Esophagus mucosa (tissue), 1 donor: ENCODE results near the gene C1GALT1C1. TPM values are rescaled to one million over a fixed set of nuclear protein-coding genes. Genes with fewer than 3 reads are reported as not detected.
"Not testable (repeated sequence)": the region's sequence is repeated elsewhere in the genome, so short reads cannot be mapped to it uniquely, and the experiment has no call there.

Experiments used
- ATAC-seq: fragments of 200-7000 bp; cut with Tn5 transposase; one replicate; pipeline ENCODE4 v1.9.1; 2020
- total RNA-seq: library from RNA; stranded (reverse); gene quantifications from one replicate; pipeline ENCODE4 v1.2.4, GENCODE V29; 2023
- donor health status: DM: yes; HTN: yes; CAD: no.

Gene C1GALT1C1
- 8.8 TPM for total RNA-seq

DNA sequence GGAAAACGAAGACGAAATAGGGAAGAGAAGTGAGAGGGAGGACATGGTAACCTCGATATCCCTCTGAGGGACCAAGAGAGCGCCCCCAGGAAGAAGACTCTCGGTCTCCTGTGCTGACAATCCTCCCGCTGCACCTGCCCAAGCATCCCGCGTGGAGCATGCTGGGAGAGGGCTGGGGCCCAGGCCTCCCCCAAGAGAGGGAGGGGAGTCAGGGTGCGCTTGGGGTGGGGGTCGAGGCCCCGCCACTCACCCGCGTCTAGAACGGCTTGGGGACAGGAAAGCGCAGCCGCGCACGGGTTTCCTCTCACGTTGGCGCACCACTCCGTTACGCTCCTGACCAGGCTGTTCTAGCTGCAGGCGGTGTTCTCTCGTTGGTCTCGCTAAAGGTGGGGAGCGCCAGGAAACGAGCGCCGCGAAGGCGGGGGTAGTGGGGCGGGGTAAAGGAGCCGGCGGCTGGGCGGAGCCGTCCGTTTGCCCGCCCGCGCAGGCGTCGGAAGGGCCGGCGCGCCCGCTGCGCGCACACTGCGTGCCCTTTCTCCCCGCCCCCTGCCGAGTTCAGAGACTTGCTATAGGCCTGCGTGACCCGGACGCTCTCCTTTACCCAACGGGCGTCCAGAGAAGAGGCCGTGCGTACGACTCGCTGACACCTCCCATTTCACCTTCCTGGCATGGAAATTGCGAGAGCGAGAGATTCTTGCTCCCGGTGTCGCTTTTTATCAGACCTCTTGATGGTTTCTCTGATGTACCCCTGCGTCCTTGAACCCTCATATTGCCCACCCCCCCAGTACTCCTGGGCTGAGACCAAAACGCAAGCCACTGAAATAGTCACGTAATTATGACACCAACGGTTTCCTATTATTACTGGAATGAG lies at the start of gene C1GALT1C1:
Gene C1GALT1C1, minus strand, starts transcription at position 388 of the 871 bp plus-strand sequence. CDS start 2,888 bp downstream, outside the sequence.
- peak; percentile 99 for ATAC-seq

DNA sequence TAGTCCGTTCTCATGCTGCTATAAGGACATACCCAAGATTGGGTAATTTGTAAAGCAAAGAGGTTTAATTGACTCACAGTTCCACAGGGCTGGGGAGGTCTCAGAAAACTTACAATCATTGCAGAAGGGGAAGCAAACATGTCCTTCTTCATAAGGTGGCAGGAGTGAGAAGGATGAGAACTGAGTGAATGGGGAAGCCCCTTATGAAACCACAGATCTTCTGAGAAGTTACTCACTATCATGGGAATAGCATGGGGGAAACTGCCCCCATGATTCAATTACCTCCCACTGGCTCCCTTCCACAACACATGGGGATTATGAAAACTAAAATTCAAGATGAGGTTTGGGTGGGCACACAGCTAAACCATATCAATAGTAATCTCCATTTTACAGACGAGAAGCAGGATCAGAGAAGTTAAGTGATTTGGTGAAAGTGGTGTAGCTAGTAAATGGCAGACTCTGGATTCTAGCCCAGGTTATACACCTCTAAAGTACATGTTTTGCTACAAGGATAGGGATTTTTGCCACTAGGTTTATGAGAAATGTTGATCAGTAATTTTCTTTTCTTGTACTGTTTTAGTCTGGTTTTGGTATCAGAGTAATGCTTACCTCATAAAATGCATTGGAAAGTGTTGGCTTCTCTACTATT lies 47.3 kb upstream of the C1GALT1C1 start:
- no peak for ATAC-seq

DNA sequence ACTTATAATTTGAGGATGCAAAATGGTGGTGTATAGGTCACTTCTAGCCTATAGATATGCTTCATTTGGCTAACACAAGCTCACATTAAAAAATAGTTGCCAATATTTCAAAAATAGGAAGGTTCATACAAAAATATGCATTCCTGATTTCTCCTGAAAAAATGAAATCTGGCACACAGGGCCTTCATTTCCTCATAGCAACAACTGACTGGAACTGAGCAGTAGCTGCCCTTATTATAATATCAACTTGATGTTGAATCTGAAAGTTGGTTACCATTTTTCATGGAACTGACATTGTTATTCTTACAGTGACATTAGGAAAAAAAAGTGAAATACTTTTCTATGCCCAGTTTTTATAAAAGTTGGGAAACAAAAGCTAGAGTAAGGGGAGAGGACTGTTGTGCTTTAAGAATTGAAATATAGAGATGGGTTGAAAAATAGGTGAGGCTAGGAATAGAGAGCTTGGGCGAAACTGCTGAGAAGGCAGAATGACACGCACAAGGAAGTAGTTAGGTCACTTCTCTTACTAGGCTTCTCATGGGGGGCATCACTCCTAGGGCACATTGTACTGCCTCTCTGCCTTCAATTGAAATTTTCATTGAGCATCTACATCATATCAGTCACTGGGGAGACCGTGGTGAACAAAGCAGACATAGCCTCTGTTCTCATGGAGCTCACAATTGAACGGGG lies 43.1 kb upstream of the C1GALT1C1 start:
- ATAC-seq: peak; percentile 28

DNA sequence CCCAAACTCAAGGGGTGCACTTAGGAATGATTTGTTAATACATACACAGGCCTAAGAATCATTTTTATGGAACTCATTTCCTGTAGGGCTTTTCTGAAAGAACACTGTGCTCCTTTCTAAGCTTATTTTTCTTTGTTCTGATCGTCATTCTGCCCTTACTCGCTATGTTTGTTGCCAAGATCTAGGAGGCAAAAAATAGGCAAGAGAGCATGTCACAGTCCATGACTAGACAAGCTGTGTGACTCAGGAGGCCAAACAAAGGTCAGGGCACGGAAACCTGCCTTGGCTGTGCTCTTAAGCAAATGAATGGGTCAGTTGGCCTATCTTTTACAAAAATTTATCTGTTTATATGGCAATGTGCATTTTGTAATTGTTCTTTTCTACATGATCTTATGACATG lies 42.5 kb upstream of the C1GALT1C1 start:
- ATAC-seq: peak; percentile 91

DNA sequence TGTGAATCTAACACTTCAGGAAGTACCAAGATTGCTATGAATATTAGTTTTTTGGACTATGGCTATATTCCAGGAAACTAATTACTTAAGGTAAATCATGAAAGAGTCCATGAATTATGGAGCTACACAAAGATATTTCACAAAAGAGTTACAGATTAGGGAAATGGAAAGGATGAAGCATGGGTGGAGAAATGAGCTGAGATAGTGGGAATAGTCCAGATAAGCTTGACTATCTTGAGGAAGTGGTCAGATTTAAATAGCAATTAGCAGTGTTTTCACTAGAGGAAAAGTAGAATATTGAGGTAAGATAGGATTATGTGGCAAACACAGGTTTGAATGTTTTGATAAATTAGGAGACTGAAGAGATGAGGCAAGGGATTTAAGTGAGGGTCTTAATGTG lies 42.1 kb upstream of the C1GALT1C1 start:
- no peak for ATAC-seq

DNA sequence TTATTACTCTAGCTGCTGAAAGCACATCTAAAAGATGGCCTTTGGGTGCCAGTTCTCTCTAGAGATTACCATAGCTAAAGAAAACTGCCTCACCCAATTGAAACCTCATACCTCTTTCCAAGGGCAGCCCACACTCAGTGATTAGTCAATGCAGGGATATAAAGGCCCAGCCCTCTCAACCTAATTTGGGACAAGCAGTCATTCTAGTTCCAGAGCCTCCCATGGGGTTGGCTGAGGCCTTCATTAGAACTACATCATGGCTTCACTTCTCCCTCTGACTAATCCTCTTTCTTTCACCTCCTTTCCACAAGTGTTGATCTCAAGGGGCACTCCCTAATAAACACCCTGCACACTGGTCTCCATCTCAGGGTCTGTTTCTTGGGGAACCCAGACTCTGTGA lies 38.5 kb upstream of the C1GALT1C1 start:
- ATAC-seq: peak; percentile 69

DNA sequence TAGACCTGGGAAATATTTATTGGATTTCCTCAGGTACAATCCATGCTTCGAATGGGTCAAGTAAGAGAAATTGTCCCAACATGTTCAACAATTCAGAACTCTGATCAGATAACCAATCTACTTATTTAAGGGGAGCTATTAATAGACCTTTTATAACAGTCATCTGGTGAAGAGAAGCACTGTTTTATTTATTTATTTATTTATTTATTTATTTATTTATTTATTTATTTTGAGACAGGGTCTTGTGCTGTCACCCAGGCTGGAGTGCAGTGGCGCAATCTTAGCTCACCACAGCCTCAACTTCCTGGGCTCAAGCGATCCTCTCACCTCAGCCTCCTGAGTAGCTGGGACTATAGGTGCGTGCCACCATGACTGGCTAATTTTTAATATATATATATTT lies 34.7 kb upstream of the C1GALT1C1 start:
- not testable (repeated sequence) for ATAC-seq

DNA sequence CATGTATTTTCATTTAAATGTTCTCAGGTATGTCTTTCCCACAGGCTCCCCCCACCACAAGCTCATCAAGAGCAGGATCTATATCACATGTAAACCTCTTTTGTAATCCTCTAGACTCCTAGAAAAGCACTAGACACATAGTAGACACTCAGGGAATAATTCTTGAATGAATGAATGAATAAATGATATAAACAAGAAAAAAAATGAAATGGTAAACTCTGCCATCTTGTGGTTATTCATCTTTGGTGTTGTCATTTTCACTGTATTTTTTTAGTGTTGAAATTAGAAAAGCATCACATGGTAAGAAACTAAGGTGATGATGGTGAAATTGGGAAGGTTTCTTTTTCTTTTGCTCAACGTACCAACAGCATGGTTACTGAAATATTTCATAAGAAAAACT lies 34.2 kb upstream of the C1GALT1C1 start:
- no peak for ATAC-seq

DNA sequence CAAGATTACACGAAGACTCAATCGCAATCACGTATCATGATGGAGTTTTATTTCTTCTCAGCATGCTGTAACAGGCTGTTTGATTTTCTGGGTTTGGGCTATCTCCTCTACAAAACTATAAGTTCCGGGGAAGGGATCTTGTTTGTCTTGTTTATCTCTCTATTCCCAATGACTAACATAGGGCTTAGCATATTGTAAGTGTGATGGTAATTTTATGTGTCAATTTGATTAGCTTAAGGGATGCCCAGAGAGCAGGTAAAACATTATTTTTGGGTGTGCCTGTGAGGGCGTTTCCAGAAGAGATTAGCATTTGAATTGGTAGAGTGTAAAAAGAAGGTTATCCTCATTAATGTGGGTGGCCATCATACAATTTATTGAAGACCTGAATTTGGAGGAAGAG lies 32.8 kb upstream of the C1GALT1C1 start:
- peak; percentile 64 for ATAC-seq

DNA sequence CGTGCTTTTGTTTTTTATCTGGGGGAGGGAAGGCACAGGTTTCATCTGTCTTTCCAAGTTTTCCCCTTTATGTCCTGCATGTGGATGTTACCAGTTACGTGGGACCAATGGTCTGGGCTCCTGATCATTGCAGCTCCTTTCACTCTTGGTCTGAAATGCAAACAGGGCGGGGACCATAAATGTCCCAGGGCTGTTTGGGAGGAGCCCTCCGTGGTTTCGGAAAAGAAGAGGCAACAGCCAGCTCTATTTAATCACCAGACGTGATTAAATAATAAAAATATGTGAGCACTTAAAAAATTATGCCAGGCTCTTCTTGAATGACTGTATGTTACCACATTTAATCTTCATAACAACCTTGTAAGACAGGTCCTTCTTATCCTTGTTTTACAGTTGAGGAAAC lies 30.8 kb upstream of the C1GALT1C1 start:
- peak; percentile 82 for ATAC-seq

DNA sequence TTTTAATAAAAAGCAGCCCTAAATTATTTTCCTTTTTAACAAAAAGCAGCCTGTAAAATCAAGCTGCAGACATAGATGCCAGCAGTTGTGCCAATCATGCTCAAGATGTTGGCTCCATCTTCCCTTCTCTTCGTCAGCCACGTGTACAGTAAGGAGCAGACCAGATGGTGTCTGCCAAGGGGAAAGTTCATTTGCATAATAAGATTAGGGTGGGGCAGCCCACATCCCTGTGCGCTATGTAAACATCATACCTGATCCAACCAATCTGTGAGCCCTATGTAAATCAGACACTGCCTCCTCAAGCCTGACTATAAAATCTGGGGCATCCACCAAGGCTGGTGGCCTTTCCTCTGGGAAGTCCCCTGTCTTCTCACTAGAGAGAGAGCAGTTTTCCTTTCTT lies 23.1 kb upstream of the C1GALT1C1 start:
- ATAC-seq: peak; percentile 71

DNA sequence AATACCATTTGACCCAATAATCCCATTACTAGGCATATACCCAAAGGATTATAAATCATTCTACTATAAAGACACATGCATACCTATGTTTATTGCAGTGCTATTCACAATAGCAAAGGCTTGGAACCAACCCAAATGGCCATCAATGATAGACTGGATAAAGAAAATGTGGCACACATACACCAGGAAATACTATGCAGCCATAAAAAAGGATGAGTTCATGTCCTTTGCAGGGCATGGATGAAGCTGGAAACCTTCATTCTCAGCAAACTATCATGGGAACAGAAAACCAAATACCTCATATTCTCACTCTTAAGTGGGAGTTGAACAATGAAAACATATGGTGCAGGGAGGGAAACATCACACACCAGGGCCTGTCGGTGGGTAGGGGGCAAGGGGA lies 22.4 kb upstream of the C1GALT1C1 start:
- not testable (repeated sequence) for ATAC-seq

DNA sequence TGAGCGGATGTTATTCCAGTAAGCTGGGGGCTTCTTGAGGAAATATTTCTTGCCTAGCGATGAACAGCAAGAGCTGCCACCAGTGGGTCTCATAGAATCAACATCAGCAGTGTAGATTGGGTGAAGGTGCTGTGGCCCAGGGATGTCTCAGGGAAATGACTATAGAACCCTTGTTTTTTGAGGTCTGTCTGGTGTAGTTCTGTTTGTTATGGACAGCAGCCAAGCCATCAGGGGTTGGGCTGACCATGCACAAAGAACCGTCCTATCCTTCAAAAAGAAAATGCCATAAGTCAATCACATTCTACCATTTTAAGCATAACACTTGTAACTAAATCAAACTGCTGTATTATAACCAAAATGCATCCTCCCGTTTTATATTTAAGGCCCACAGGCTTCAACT lies 17.3 kb upstream of the C1GALT1C1 start:
- no peak for ATAC-seq

DNA sequence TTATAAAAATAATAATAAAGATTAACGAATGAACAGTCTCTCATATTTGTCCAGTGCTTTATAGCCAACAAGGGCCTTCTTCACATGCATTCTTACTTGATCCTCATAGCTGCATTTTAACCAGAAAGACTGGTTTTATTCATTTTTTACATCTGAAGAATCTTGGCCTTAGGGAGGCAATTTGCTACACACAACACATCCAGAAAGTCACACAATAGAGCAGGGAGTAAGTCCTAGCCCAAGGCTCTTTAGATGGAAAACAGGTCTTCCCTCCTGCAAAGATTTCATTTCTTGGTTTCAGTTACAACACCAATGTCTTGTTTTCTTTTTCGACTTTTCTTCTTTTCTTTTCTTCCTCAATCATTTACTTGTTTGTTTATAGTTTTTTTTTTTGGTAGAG lies 13.0 kb upstream of the C1GALT1C1 start:
- no peak for ATAC-seq

DNA sequence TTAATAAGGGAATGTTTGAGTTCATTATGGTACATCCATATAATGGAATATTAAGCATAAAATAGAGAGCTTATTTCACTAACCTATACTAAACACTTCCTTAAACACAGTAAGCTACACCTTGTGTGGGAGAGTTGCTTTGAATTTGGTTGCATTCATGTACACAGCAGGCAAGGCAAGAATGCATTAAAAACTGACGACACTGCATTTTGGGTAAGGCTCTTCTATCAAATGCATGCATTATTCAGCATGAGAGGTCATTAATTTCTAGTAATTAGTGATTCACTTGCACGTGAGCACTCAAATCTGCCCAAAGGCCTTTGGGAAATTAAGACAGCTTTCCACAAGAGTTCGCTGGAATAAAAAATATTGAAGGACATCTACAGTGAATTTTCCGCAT lies 8.8 kb upstream of the C1GALT1C1 start:
- ATAC-seq: no peak

DNA sequence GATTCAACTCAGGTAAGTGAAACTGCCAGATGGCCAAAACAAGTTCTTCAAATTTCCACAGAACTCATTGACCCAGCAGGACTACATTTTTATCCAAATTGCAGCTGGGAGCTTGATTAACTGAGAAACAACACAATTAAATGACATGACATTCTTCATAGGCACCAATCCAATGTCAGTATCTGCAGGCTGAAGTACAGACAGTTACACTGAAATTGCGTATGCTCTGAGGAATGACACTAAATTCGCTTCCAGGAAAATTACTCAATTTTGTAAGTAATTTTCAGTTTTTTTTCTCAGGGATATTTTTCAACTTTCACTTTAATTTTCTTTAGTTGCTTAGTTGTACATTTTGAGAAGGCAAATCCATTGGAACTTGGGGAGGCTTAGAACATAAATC lies 4.5 kb downstream of the C1GALT1C1 start:
- no peak for ATAC-seq

DNA sequence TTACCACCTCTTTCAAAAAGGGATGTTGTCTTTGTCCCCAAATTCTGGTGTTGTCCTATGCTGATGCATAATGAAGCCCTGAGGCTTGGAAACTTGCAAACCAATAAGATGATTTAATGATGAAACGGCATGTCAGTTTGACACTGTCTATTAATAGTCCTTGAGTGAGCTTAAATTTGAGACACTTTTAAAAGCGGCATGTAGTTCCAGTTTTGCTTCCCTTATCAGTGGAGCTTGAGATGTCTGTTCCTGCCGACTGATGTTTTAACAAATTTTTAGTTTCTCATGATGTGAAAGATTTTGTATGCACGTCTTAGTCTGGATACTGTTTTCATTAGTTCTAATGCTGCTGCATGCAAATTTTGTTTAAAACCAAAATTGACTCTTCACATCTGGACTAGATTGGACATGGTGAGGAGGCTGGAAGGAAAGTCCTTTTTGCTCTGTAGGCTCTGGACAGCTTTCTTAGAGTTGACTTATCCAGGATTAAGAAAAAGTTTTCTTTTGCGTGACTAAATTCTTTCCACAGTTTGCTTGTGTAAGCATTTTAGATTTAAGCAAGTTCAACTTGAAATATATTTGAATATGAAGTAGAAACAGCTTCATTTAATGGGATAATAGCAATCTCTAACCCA lies 11.7 kb downstream of the C1GALT1C1 start:
- no peak for ATAC-seq

DNA sequence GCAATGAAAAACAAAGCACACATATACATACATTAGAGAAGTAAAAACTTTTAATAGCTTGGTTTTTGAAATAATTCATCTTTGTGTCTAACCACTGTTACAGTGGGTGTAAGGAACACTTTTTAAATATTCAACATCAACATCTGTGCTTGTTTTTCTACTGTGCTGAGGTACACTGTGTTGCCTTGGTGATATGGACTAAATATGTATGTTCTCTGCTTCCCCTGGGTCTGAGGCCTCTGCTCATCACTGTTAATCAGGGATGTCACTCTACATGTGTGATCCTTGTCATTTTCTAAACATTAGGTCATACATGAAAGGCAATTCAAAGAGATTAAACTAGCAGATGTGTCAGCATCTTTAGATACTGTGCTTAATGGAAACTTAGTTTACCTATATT lies 15.0 kb downstream of the C1GALT1C1 start:
- ATAC-seq: no peak

DNA sequence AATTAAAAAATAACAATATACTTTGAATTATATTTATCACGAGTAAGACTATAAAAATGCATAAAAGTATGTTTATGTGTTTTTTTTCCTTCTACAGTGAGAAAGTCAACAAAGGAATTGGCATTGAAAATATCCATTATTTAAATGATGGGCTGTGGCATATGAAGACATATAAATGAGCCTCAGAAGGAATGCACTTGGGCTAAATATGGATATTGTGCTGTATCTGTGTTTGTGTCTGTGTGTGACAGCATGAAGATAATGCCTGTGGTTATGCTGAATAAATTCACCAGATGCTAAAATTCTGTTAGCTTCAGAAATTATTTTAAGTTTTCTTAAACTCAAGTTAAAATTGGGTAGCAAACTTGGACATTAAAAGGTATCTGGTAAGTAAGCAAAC lies 17.8 kb downstream of the C1GALT1C1 start:
- ATAC-seq: no peak

DNA sequence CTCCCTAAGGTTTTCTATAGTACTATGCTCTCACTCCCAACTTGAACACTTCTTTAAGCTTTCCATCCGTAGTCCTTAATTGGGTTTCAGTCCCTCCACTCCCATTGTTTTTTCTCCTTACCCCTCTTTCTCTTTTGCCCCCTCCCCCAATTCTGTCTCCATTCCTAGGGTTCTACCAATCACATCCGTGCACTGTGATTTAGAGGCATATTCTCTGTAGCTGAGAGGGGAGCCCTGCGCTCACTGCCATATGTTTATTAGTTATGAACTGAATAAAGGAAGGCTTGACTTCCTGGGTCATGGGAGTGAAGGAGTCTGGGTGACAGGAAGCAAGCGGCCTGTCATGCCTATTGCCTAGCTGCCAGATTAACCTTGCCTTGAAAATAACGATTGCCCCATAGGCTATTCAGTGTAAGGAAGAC lies 25.5 kb downstream of the C1GALT1C1 start:
- ATAC-seq: peak; percentile 76

DNA sequence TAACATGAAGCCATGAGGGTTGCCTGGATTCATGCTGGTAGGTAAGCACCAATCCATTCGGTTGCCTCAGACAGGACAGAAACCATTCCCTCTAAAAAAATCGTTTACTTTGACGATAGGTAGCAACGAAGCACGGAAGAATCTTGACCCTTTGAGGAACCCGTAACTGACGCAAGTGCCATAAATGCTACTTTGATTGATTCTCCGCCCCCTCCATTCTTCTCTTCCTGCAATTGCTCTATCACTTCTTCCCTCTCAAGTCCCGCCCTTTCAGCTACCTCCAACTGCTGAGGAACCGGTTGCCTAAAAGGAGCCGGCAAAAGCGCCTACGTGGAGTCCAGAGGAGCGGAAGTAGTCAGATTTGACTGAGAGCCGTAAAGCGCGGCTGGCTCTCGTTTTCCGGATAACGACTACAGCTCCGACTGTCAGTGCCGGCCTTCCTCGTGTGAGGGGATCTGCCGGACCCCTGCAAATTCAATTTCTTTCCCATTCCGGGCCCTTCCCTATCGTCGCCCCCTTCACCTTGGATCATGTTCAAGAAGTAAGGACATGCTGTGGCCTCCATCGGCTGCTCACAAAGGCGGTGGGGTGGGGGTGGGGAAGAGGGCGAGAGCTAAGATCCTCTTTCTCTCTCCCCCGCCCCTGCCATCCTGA lies 26.0 kb downstream of the C1GALT1C1 start, which contains the start of gene MCTS1:
Gene MCTS1, plus strand, starts transcription at position 395 of the 654 bp plus-strand sequence. Its CDS starts 136 bp downstream, at position 531.
- peak; percentile 97 for ATAC-seq

DNA sequence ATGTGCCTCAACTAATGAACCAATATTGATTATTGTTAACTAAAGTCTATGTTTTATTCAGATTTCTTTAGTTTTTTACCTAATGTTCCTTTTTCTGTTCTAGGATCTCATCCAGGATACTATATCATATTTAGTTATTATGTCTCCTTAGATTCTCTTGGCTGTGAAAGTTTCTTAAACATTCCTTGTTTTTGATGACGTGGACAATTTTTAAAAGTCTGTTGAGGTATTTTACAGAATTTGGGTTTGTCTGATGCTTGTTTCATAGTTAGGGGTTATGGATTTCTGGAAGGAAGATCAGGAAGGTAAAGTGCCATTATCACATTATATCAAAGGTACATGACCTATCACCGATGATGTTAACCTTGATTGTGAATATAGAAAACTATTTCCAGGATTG lies 44.2 kb downstream of the C1GALT1C1 start:
- no peak for ATAC-seq
